ENCODE data around the gene KRT71. TPM values are rescaled to one million over a fixed set of nuclear protein-coding genes. Genes with fewer than 3 reads are reported as not detected.

KRT71 gene
- total RNA-seq, 1 experiment from 2014 or later = not detected

GRCh38 chr12:52530366-52530765, 22.6 kb downstream of the KRT71 start:
- Mint-ChIP-seq H3K9me3 (no peaks in the 10 kb centered on the region), H3K36me3 (no peaks in the 10 kb centered on the region), H3K27me3 (ENCODE audit: low read depth) (no peaks in the 10 kb centered on the region), H3K4me1 (no peaks in the 10 kb centered on the region), H3K4me3 (no peak overlapping the region), H3K27ac (no peak overlapping the region)
- ATAC-seq = no peak
- POLR2A ChIA-PET = no interaction called here
- DNase-seq (ENCODE audit: low spot score) = no peak
- TF ChIP-seq ZNF512 (CRISPR knock-in tag; IDR thresholded peaks at IDR 0.05; ENCODE audit: borderline replicate concordance) (no peak), RELA (CRISPR knock-in tag; IDR thresholded peaks at IDR 0.05; ENCODE audit: borderline replicate concordance) (no peak), ZNF232 (CRISPR knock-in tag; IDR thresholded peaks at IDR 0.05) (no peak), ZBTB21 (CRISPR knock-in tag; IDR thresholded peaks at IDR 0.05; ENCODE audit: borderline replicate concordance) (no peak), FOXJ3 (CRISPR knock-in tag; IDR thresholded peaks at IDR 0.05; ENCODE audit: borderline replicate concordance) (no peak), ZNF396 (CRISPR knock-in tag; IDR thresholded peaks at IDR 0.05; ENCODE audit: borderline replicate concordance) (no peak), GTF2I (CRISPR knock-in tag; conservative IDR thresholded peaks at IDR 0.05) (no peak), NR2C2 (CRISPR knock-in tag; IDR thresholded peaks at IDR 0.05) (no peak), PRDM15 (CRISPR knock-in tag; IDR thresholded peaks at IDR 0.05) (no peak), ESRRA (CRISPR knock-in tag; IDR thresholded peaks at IDR 0.05; ENCODE audit: borderline replicate concordance) (no peak), JAZF1 (CRISPR knock-in tag; IDR thresholded peaks at IDR 0.05) (no peak), OVOL2 (CRISPR knock-in tag; IDR thresholded peaks at IDR 0.05; ENCODE audit: borderline replicate concordance) (no peak)
- CTCF ChIA-PET = interaction anchor here (1.3 kb wide), 1 partner anchor 158 kb away, joined by 3 read pairs; no protein-coding TSS in a partner anchor

- no peaks in the 10 kb centered on the region for H3K4me1 Mint-ChIP-seq
- no peak overlapping the region for H3K27ac Mint-ChIP-seq
- ChIA-PET POLR2A (no interaction called here), CTCF (interaction anchor here (1.3 kb wide), 1 partner anchor 157 kb away, joined by 3 read pairs; no protein-coding TSS in a partner anchor)
- no peak for ATAC-seq
- TF ChIP-seq IRF1 (CRISPR knock-in tag; IDR thresholded peaks at IDR 0.05) = no peak
- H3K9me3 Mint-ChIP-seq = no peaks in the 10 kb centered on the region
- H3K36me3 Mint-ChIP-seq = no peaks in the 10 kb centered on the region
- DNase-seq (ENCODE audit: low spot score) = no peak
- no peak overlapping the region for H3K4me3 Mint-ChIP-seq
- H3K27me3 Mint-ChIP-seq (ENCODE audit: low read depth) = no peaks in the 10 kb centered on the region
Observed at GRCh38 chr12:52529846-52530245, 23.1 kb downstream of the KRT71 start.

- Mint-ChIP-seq H3K27me3 (ENCODE audit: low read depth) (no peaks in the 10 kb centered on the region), H3K36me3 (no peaks in the 10 kb centered on the region), H3K9me3 (no peaks in the 10 kb centered on the region), H3K4me3 (no peak overlapping the region), H3K4me1 (no peaks in the 10 kb centered on the region), H3K27ac (no peak overlapping the region)
- ATAC-seq = no peak
- POLR2A ChIA-PET = no interaction called here
- CTCF ChIA-PET = no interaction called here
- no peak for DNase-seq (ENCODE audit: low spot score)
- TF ChIP-seq RELA (CRISPR knock-in tag; IDR thresholded peaks at IDR 0.05; ENCODE audit: borderline replicate concordance) = no peak
- TF ChIP-seq E2F5 (CRISPR knock-in tag; IDR thresholded peaks at IDR 0.05) = no peak
- TF ChIP-seq USF1 (CRISPR knock-in tag; IDR thresholded peaks at IDR 0.05) = no peak
- no peak for TF ChIP-seq ATF3 (CRISPR knock-in tag; conservative IDR thresholded peaks at IDR 0.05)
- no peak for TF ChIP-seq ZNF532 (CRISPR knock-in tag; IDR thresholded peaks at IDR 0.05; ENCODE audit: borderline replicate concordance)
- TF ChIP-seq ZBTB43 (CRISPR knock-in tag; IDR thresholded peaks at IDR 0.05) = no peak
Observed at GRCh38 chr12:52529417-52529816, 23.5 kb downstream of the KRT71 start.

Measured in WTC11 (cell line).